GM12878 (cell line): ENCODE data around the gene SDC1. TPM values are rescaled to one million over a fixed set of nuclear protein-coding genes. Genes with fewer than 3 reads are reported as not detected.

ENCODE experiments used
- ATAC-seq: fragments of 200-7000 bp; cut with Tn5 transposase; 3 replicates; pipeline ENCODE4 v1.9.1; 2020; ENCODE audit warnings: mild to moderate bottlenecking, moderate library complexity
- BruUV-seq: library from RNA; stranded (reverse); fragments of 400-500 nt; replicated peaks from 2 replicates; lab custom pipeline; 2021; lab: Mats Ljungman, UMichigan
- CTCF ChIA-PET: fragments of 300-600 bp; sonication (Branson Sonifier 250); formaldehyde crosslinking; extraction: SDS; loops from one replicate; lab custom pipeline; 2021; ENCODE audit warnings: inconsistent platforms; lab: Yijun Ruan, JAX
- POLR2A ChIA-PET: fragments of 350-600 bp; formaldehyde crosslinking; extraction: SDS; loops from one replicate; lab custom pipeline; 2021; ENCODE audit warnings: inconsistent platforms; lab: Charles Lee
- RAD21 ChIA-PET: fragments of 300-600 bp; sonication (Branson Sonifier 250); formaldehyde crosslinking; loops from one replicate; lab custom pipeline; 2023; ENCODE audit warnings: antibody characterized with exemption; ENCODE audit not compliant: unreplicated experiment; lab: Charles Lee
- SMC1A ChIA-PET: fragments of 300-600 bp; sonication (Branson Sonifier 250); formaldehyde crosslinking; loops from one replicate; lab custom pipeline; 2023; ENCODE audit not compliant: unreplicated experiment, uncharacterized antibody; lab: Charles Lee
- DNase-seq: peaks from one replicate; pipeline ENCODE4 v3.0.0-alpha.2; 2011; ENCODE audit warnings: low read depth, low spot score
- FAIRE-seq: peaks from 3 replicates; lab custom pipeline; 2011; peaks lifted over from hg19 to GRCh38; lab: Jason Lieb, UNC
- H2AFZ ChIP-seq: 2 replicates; pipeline ENCODE4 v1.6.0; 2011; ENCODE audit warnings: low read depth, low read length, control low read depth; ENCODE audit not compliant: control insufficient read depth
- H3K27ac ChIP-seq: 2 replicates; pipeline ENCODE4 v1.5.1; 2011; ENCODE audit warnings: control low read depth; ENCODE audit not compliant: control insufficient read depth, insufficient read depth
- H3K27me3 ChIP-seq, 2 experiments: replicated peaks in 1 of 2; 2 replicates each; pipeline versions ENCODE4 v1.6.0 to v1.6.1; 2011; ENCODE audit warnings: low read length in 1 of 2; ENCODE audit not compliant: control insufficient read depth in 2 of 2, insufficient read depth in 2 of 2
- H3K36me3 ChIP-seq, 2 experiments: 2 replicates each; pipeline ENCODE4 v1.5.1; 2011; ENCODE audit warnings: low read length in 1 of 2; ENCODE audit not compliant: control insufficient read depth in 2 of 2, insufficient read depth in 2 of 2
- H3K4me1 ChIP-seq: 2 replicates; pipeline ENCODE4 v1.6.1; 2011; ENCODE audit warnings: mild to moderate bottlenecking, low read length, moderate library complexity, mixed read lengths; ENCODE audit not compliant: control insufficient read depth, insufficient read depth
- H3K4me2 ChIP-seq: 2 replicates; pipeline ENCODE4 v1.6.0; 2011; ENCODE audit warnings: control low read depth; ENCODE audit not compliant: control insufficient read depth, insufficient read depth
- H3K4me3 ChIP-seq: fragments of 200-600 bp; sonication (generic); 2 replicates; pipeline ENCODE4 v1.5.1; 2016
- H3K79me2 ChIP-seq: 2 replicates; pipeline ENCODE4 v1.6.0; 2011; ENCODE audit warnings: low read length; ENCODE audit not compliant: control insufficient read depth, insufficient read depth
- H3K9ac ChIP-seq: 2 replicates; pipeline ENCODE4 v1.8.0; 2011; ENCODE audit warnings: low read length, control low read depth, mixed read lengths; ENCODE audit not compliant: control insufficient read depth, insufficient read depth
- H3K9me3 ChIP-seq: replicated peaks from 3 replicates; pipeline ENCODE4 v1.5.1; 2011; ENCODE audit warnings: mild to moderate bottlenecking, low read length; ENCODE audit not compliant: control insufficient read depth, insufficient read depth
- H4K20me1 ChIP-seq: 2 replicates; pipeline ENCODE4 v1.6.0; 2011; ENCODE audit not compliant: control insufficient read depth, insufficient read depth
- CBFB ChIP-seq: IDR thresholded peaks from 2 replicates; pipeline ENCODE4 v1.6.1; 2016; ENCODE audit warnings: antibody characterized with exemption, low read depth
- CREM ChIP-seq: IDR thresholded peaks from 2 replicates; pipeline ENCODE4 v1.6.1; 2014; ENCODE audit warnings: antibody characterized with exemption, low read depth
- HDAC2 ChIP-seq: fragments of 200-600 bp; sonication (generic); IDR thresholded peaks from 2 replicates; pipeline ENCODE4 v1.6.1; 2017
- MAX ChIP-seq: IDR thresholded peaks from 2 replicates; pipeline ENCODE4 v1.6.1; 2012; ENCODE audit warnings: low read depth, low read length, improper control_type of control experiment
- MEF2B ChIP-seq: fragments of 450-650 bp; IDR thresholded peaks from 2 replicates; pipeline ENCODE4 v1.6.1; 2018; ENCODE audit warnings: mild to moderate bottlenecking, moderate library complexity; ENCODE audit not compliant: partially characterized antibody, poor library complexity, severe bottlenecking
- MTA3 ChIP-seq: IDR thresholded peaks from 2 replicates; pipeline ENCODE4 v1.6.1; 2012; ENCODE audit warnings: low read length, inconsistent platforms, borderline replicate concordance
- NFXL1 ChIP-seq: fragments of 450-650 bp; IDR thresholded peaks from 2 replicates; pipeline ENCODE4 v1.6.1; 2017; ENCODE audit warnings: antibody characterized with exemption, mild to moderate bottlenecking, borderline replicate concordance
- POLR2A ChIP-seq: IDR thresholded peaks from 2 replicates; pipeline ENCODE4 v1.6.1; 2011; ENCODE audit warnings: low read depth, mild to moderate bottlenecking, low read length
- PRDM15 ChIP-seq: fragments of 450-650 bp; formaldehyde crosslinking; IDR thresholded peaks from 2 replicates; pipeline ENCODE4 v1.4.0; 2020; ENCODE audit warnings: mild to moderate bottlenecking, moderate library complexity
- RAD51 ChIP-seq: fragments of 450-650 bp; IDR thresholded peaks from 2 replicates; pipeline ENCODE4 v1.6.1; 2016; ENCODE audit warnings: moderate library complexity, mild to moderate bottlenecking, inconsistent platforms
- RELB ChIP-seq: fragments of 450-650 bp; IDR thresholded peaks from 2 replicates; pipeline ENCODE4 v1.6.1; 2017; ENCODE audit warnings: low read depth, mild to moderate bottlenecking, moderate library complexity
- SKIL ChIP-seq: fragments of 450-650 bp; IDR thresholded peaks from 2 replicates; pipeline ENCODE4 v1.6.1; 2017; ENCODE audit warnings: mild to moderate bottlenecking, low read depth, inconsistent platforms; ENCODE audit not compliant: poor library complexity, severe bottlenecking
- SRF ChIP-seq, 2 experiments: IDR thresholded peaks; 2 replicates each; pipeline ENCODE4 v1.6.1; 2011; ENCODE audit warnings: low read depth in 2 of 2, low read length in 2 of 2, mild to moderate bottlenecking in 1 of 2, moderate library complexity in 1 of 2
- SUPT20H ChIP-seq: IDR thresholded peaks from 2 replicates; pipeline ENCODE4 v1.6.1; 2011; ENCODE audit warnings: low read depth, mild to moderate bottlenecking, low read length, moderate library complexity, borderline replicate concordance; ENCODE audit not compliant: control insufficient read depth
- SUZ12 ChIP-seq: fragments of 200-600 bp; sonication (generic); IDR thresholded peaks from one replicate; pipeline ENCODE4 v1.6.1; 2018; ENCODE audit warnings: antibody characterized with exemption, mild to moderate bottlenecking; ENCODE audit not compliant: unreplicated experiment
- TBL1XR1 ChIP-seq: IDR thresholded peaks from 2 replicates; pipeline ENCODE4 v1.6.1; 2012; ENCODE audit warnings: low read depth, low read length, improper control_type of control experiment
- YBX1 ChIP-seq: fragments of 450-650 bp; IDR thresholded peaks from 2 replicates; pipeline ENCODE4 v1.6.1; 2016; ENCODE audit warnings: antibody characterized with exemption
- WGBS: methylation state at CpG from one replicate; pipeline ENCODE4 v1.1.6; 2016; ENCODE audit warnings: low lambda C conversion rate; ENCODE audit not compliant: insufficient replicate concordance, insufficient coverage; ENCODE audit errors: missing lambda C conversion rate; 5-methylcytosine and 5-hydroxymethylcytosine counted together
- in situ Hi-C: fragments of 300-500 bp; cut with MboI; formaldehyde crosslinking; loops from 9 replicates; pipeline ENCODE4 v1.14.3; 2018; ENCODE audit warnings: mixed read lengths
- intact Hi-C: fragments of 100-400 bp; cut with micrococcal nuclease; formaldehyde crosslinking; loops from one replicate; pipeline ENCODE4 v1.14.2; 2022; ENCODE audit not compliant: unreplicated experiment
- polyA plus RNA-seq, 11 experiments: library from polyadenylated mRNA; depleted of rRNA in 4 of 11; unstranded in 6 of 11; stranded (reverse) in 5 of 11; fragments of >200 nt; fragmentation: Nextera tagmentation in 4 of 11; fragmentation: Illumina TruSeq in 1 of 11; extraction: Ambion mirVana in 4 of 11; extraction: Trizol in 1 of 11; gene quantifications; 1 replicate in 1 of 11; 2 replicates in 10 of 11; pipeline versions ENCODE4 v1.2.1 to v1.2.3, GENCODE V29; 2011 to 2016; ENCODE audit warnings: inconsistent platforms in 2 of 11, missing spikeins in 2 of 11, low read depth in 1 of 11
- total RNA-seq, 4 experiments: library from RNA; depleted of rRNA in 3 of 4; stranded (reverse); fragments of >200 nt in 3 of 4; fragmentation: Illumina TruSeq in 1 of 4; extraction: Trizol in 1 of 4; gene quantifications; 2 replicates each; pipeline versions ENCODE4 v1.2.1 to v1.2.3, GENCODE V29; 2013 to 2021

SDC1 gene
- total and polyA plus RNA-seq, 10 of the 15 experiments (the other 5 are each of a cell fraction or from before 2014, with no cell fraction given): 0.85 to 36.8 (median 23.7) TPM

- ChIA-PET RAD21 (interaction anchor here (1.4 to 3.5 kb wide), 2 partner anchors 15 to 17 kb away, joined by 4 to 19 read pairs; no protein-coding TSS in a partner anchor), POLR2A (no interaction called here), SMC1A (interaction anchor here (1.3 to 2.4 kb wide), 4 partner anchors 12 to 32 kb away, joined by 3 to 14 read pairs (median 4); no protein-coding TSS in a partner anchor), CTCF (interaction anchor here (1.3 to 5.2 kb wide), 4 partner anchors 14 to 71 kb away, joined by 3 to 23 read pairs (median 5); partner anchors contain the start of gene SDC1)
- peak; percentile 56 for ATAC-seq
- Histone ChIP-seq H3K4me1 (peaks cover 42% of the 10 kb centered on the region), H3K79me2 (peaks cover 5% of the 10 kb centered on the region), H3K27me3 (no peaks in the 10 kb centered on the region), H3K36me3 (no peaks in the 10 kb centered on the region; a peak in 1 of 4 replicates), H3K27ac (peak overlapping the region; percentile 58), H3K9me3 (no peaks in the 10 kb centered on the region), H2AFZ (0 out of 2 replicates have a peak overlapping the region, but pooled peaks have one; percentile 14), H4K20me1 (no peaks in the 10 kb centered on the region), H3K4me3 (no peak overlapping the region), H3K9ac (no peak overlapping the region), H3K4me2 (peak overlapping the region; percentile 56)
- DNase-seq: peak; percentile 53
- WGBS: 14% methylated on average over 5 of the region's 5 CpGs
- in situ Hi-C loops (no loop called here), intact Hi-C loops (no loop called here)
- BruUV-seq: no TSS peak
- peak; percentile 81 for FAIRE-seq
- TF ChIP-seq SRF (IDR thresholded peaks at IDR 0.05; ENCODE audit: low read depth in 2 of 2, low read length in 2 of 2) (peak in 1 of 2 experiments; percentile 82; a peak in 2 of 4 replicates), TBL1XR1 (0 out of 2 replicates have a peak, but pooled peaks have one; percentile 23), CBFB (peak; percentile 56; the same call in 1 of the 2 replicates), RAD51 (no peak), PRDM15 (CRISPR knock-in tag) (no peak), MEF2B (peak; percentile 27), RELB (no peak), MAX (no peak), YBX1 (no peak), CREM (0 out of 2 replicates have a peak, but pooled peaks have one; percentile 47), HDAC2 (no peak), POLR2A (peak; percentile 25; the same call in 1 of the 2 replicates), SUPT20H (no peak), MTA3 (0 out of 2 replicates have a peak, but pooled peaks have one; percentile 18), SUZ12 (no peak), NFXL1 (no peak), SKIL (no peak)
Measured at GRCh38 chr2:20207051-20207450, 17.9 kb downstream of the SDC1 start.
